NCI-H524 treated with DMSO at 0.1 percent for 48 hours (cell line): Measurements from ENCODE around the gene SPINDOC.
"Not testable (repeated sequence)": the region's sequence is repeated elsewhere in the genome, so short reads cannot be mapped to it uniquely, and the experiment has no call there.

ENCODE experiments used
- DNase-seq: peaks from one replicate; lab custom pipeline; 2025; lab: John Stamatoyannopoulos, UW

The SPINDOC gene

GRCh38 chr11:63855975-63856374 is 42.7 kb downstream of the SPINDOC start:
- no peak for DNase-seq

- DNase-seq, result no peak
Measured at GRCh38 chr11:63858628-63859550, 45.6 kb downstream of the SPINDOC start.

GRCh38 chr11:63862923-63863322 is 49.7 kb downstream of the SPINDOC start:
- DNase-seq, result no peak

GRCh38 chr11:63863620-63864019 is 50.4 kb downstream of the SPINDOC start:
- DNase-seq, result not testable (repeated sequence)

- DNase-seq, result no peak
Measured at GRCh38 chr11:63866211-63866610, 53.0 kb downstream of the SPINDOC start.

GRCh38 chr11:63867511-63867910 is 54.3 kb downstream of the SPINDOC start:
- no peak for DNase-seq

- no peak for DNase-seq
Measured at GRCh38 chr11:63868399-63869064, 55.3 kb downstream of the SPINDOC start.

GRCh38 chr11:63869171-63869591 is 55.9 kb downstream of the SPINDOC start:
- no peak for DNase-seq

GRCh38 chr11:63869683-63870082 is 56.4 kb downstream of the SPINDOC start:
- DNase-seq, result no peak

- DNase-seq, result no peak
Measured at GRCh38 chr11:63870351-63871140, 57.3 kb downstream of the SPINDOC start.

- DNase-seq, result no peak
Measured at GRCh38 chr11:63871962-63872799, 58.9 kb downstream of the SPINDOC start.

GRCh38 chr11:63872800-63873197 is 59.5 kb downstream of the SPINDOC start:
- no peak for DNase-seq

- no peak for DNase-seq
Measured at GRCh38 chr11:63873311-63873710, 60.1 kb downstream of the SPINDOC start.

- DNase-seq, result no peak
Measured at GRCh38 chr11:63874511-63874910, 61.3 kb downstream of the SPINDOC start.

GRCh38 chr11:63875506-63876065 is 62.3 kb downstream of the SPINDOC start:
- no peak for DNase-seq

GRCh38 chr11:63876616-63877015 is 63.4 kb downstream of the SPINDOC start:
- no peak for DNase-seq
